PC-3 (cell line): ENCODE results near the gene SHLD1.

Experiments used
- CTCF ChIP-seq: fragments of 300-600 bp; sonication (generic); conservative IDR thresholded peaks from 2 replicates; pipeline ENCODE4 v1.5.1; 2017; ENCODE audit warnings: antibody characterized with exemption, low read depth, mild to moderate bottlenecking, low read length
- EZH2phosphoT487 ChIP-seq: fragments of 300-600 bp; sonication (generic); IDR thresholded peaks from 2 replicates; pipeline ENCODE4 v1.6.1; 2018; ENCODE audit warnings: mild to moderate bottlenecking, antibody characterized with exemption, low read length, borderline replicate concordance

GRCh38 chr20:5842465-5842864 lies 92.3 kb downstream of the SHLD1 start:
- TF ChIP-seq CTCF, result no peak
- TF ChIP-seq EZH2phosphoT487, result no peak
